ENCODE data around the gene AKT1. TPM values are rescaled to one million over a fixed set of nuclear protein-coding genes. Genes with fewer than 3 reads are reported as not detected.

The AKT1 gene
- total RNA-seq, 2 experiments from 2014 or later = 116 to 121 TPM

DNA sequence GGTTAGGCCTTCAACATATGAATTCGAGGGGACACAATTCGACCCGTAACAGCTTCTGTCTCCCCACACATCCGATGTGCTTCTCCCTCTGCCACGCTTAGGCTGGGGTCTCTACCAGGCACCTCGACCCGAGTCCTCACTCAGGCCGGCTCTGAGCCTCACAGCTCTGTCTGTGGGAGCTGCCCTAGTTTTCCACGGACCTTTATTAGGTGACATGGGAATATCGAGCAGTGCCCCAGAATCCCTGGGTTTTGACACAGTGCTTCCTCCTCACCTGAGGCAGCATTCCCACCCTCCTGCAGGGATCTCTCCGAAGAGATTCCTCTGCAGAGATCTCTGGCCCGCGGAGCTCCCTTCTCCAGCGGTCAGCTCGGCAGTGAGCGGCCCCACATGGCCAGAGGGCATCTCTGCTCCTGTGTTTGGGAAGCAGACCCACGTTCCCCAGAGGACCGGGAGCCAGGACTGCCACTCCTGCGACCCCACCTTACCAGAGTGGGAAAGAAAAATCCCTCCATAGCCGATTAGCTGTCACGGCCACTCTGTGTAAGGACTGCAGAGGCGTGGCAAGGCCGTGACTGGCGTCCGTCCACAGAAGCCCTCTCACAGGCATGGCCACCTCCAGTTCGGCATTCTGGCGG is 26.5 kb upstream of the AKT1 start:
- TF ChIP-seq CTCF (IDR thresholded peaks at IDR 0.05) = no peak
- peaks cover 16% of the 10 kb centered on the region for H3K4me1 Mint-ChIP-seq (ENCODE audit: low read depth)
- H3K36me3 Mint-ChIP-seq (ENCODE audit: low read depth) = peaks cover 5% of the 10 kb centered on the region
- ChIA-PET CTCF (no interaction called here), POLR2A (no interaction called here)
- H3K9me3 Mint-ChIP-seq = peaks cover 6% of the 10 kb centered on the region
- no peak overlapping the region for H3K27ac Mint-ChIP-seq
- ATAC-seq = no peak
- H3K27me3 Mint-ChIP-seq = peaks cover 12% of the 10 kb centered on the region
- H3K4me3 Mint-ChIP-seq = no peak overlapping the region
- no peak for DNase-seq
- intact Hi-C loops (cut with micrococcal nuclease) = no loop called here

GRCh38 chr14:104821229-104821945 is 25.8 kb upstream of the AKT1 start:
- CTCF ChIA-PET = no interaction called here

DNA sequence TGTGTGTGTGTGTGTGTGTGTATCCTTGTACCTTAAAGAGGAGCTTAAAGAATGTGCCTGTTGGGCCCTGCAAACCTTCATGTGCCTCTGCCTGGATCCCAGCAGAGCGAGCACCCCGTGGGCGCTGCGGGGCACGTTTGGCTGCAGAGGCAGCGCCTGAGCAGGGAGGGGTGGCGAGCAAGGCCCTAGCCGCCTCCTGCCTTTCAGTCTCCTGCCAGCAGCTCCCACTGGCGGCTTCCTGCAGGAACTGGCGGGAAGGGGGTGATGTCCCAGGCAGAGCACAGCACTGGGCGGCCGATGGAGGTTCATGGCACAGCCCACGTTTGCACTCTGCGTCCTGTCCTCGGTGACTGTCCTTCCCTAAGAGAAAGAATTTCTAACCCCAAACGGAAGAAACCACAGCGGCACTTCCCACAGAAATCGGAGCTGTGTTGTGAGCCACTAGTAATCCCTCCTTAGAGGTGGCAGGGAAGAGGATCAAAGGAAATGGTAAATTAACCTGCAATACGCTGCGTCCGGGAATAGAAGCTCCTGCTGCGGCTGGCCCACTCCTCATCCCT is 25.2 kb upstream of the AKT1 start:
- Mint-ChIP-seq H3K36me3 (ENCODE audit: low read depth) (peaks cover 5% of the 10 kb centered on the region), H3K27me3 (peaks cover 8% of the 10 kb centered on the region), H3K27ac (no peak overlapping the region), H3K4me3 (no peak overlapping the region), H3K4me1 (ENCODE audit: low read depth) (peaks cover 13% of the 10 kb centered on the region), H3K9me3 (peaks cover 6% of the 10 kb centered on the region)
- no peak for DNase-seq
- TF ChIP-seq CTCF (IDR thresholded peaks at IDR 0.05) = no peak
- intact Hi-C loops (cut with micrococcal nuclease) = no loop called here
- ChIA-PET POLR2A (no interaction called here), CTCF (no interaction called here)
- ATAC-seq = no peak

More at GRCh38 chr14:104821229-104821945, 25.8 kb upstream of the AKT1 start:
- POLR2A ChIA-PET = no interaction called here
- H3K27me3 Mint-ChIP-seq = peaks cover 9% of the 10 kb centered on the region
- no peak for TF ChIP-seq CTCF (IDR thresholded peaks at IDR 0.05)
- DNase-seq (no peak), ATAC-seq (no peak)
- peaks cover 6% of the 10 kb centered on the region for H3K9me3 Mint-ChIP-seq
- peaks cover 5% of the 10 kb centered on the region for H3K36me3 Mint-ChIP-seq (ENCODE audit: low read depth)
- no peak overlapping the region for H3K4me3 Mint-ChIP-seq
- intact Hi-C loops (cut with micrococcal nuclease) = no loop called here
- H3K4me1 Mint-ChIP-seq (ENCODE audit: low read depth) = peaks cover 16% of the 10 kb centered on the region
- no peak overlapping the region for H3K27ac Mint-ChIP-seq

- Mint-ChIP-seq H3K36me3 (ENCODE audit: low read depth) (peaks cover 7% of the 10 kb centered on the region), H3K9me3 (peaks cover 1% of the 10 kb centered on the region), H3K27ac (no peak overlapping the region), H3K4me1 (ENCODE audit: low read depth) (peaks cover 9% of the 10 kb centered on the region), H3K4me3 (no peak overlapping the region), H3K27me3 (no peaks in the 10 kb centered on the region)
- DNase-seq (no peak), ATAC-seq (no peak)
- intact Hi-C loops (cut with micrococcal nuclease) = no loop called here
- CTCF ChIA-PET = interaction anchor here (1.1 to 2.0 kb wide), 3 partner anchors 25 to 670 kb away, joined by 3 to 5 read pairs (median 3); no protein-coding TSS in a partner anchor
- POLR2A ChIA-PET = no interaction called here
- no peak for TF ChIP-seq CTCF (IDR thresholded peaks at IDR 0.05)
These were observed 23.8 kb upstream of the AKT1 start for GRCh38 chr14:104819361-104819781.

GRCh38 chr14:104818714-104819161 is 23.2 kb upstream of the AKT1 start:
- intact Hi-C loops (cut with micrococcal nuclease) = no loop called here
- POLR2A ChIA-PET = no interaction called here
- DNase-seq (no peak), ATAC-seq (no peak)
- Mint-ChIP-seq H3K4me3 (no peak overlapping the region), H3K27ac (no peak overlapping the region), H3K4me1 (ENCODE audit: low read depth) (peaks cover 15% of the 10 kb centered on the region), H3K27me3 (no peaks in the 10 kb centered on the region), H3K36me3 (ENCODE audit: low read depth) (peaks cover 11% of the 10 kb centered on the region), H3K9me3 (no peaks in the 10 kb centered on the region)
- no peak for TF ChIP-seq CTCF (IDR thresholded peaks at IDR 0.05)
- CTCF ChIA-PET = interaction anchor here (0.9 to 2.0 kb wide), 4 partner anchors 24 to 671 kb away, joined by 3 to 5 read pairs (median 3); no protein-coding TSS in a partner anchor
